Measurements from ENCODE around the gene ETV7.
"Not testable (repeated sequence)": the region's sequence is repeated elsewhere in the genome, so short reads cannot be mapped to it uniquely, and the experiment has no call there.

Gene ETV7

DNA sequence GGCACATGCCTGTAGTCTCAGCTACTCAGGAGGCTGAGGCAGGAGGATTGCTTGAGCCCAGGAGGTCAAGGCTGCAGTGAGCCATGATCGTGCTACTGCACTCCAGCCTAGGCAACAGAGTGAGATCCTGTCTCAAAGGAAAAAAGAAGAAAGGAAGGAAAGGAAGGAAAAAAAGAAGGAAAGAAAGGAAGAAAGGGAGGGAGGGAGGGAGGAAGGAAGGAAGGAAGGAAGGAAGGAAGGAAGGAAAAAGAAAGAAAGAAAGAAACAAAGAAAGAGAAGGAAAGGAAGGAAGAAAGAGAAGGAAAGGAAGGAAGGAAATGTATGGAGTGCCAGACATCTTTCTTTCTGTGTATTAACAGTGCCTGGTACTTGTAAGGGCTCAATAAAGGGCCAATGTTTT is 49.2 kb downstream of the ETV7 start:
- DNase-seq = not testable (repeated sequence)

DNA sequence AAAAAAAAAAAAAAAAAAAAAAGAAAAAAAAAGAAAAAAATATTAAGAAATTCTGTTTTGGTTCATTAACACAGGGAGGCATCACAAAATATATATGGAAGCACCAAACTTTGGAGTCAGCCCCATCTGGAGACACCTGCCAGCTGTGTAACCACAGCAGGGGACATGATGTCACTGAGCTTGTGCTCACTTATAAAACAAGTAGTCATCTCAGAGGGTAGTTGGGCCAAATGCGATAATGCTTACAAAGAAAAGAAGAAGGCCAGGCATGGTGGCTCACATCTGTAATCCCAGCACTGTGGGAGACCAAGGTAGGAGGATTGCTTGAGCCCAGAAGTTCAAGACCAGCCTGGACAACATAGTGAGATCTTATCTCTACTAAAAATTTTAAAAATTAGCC is 49.7 kb downstream of the ETV7 start:
- DNase-seq = no peak

DNA sequence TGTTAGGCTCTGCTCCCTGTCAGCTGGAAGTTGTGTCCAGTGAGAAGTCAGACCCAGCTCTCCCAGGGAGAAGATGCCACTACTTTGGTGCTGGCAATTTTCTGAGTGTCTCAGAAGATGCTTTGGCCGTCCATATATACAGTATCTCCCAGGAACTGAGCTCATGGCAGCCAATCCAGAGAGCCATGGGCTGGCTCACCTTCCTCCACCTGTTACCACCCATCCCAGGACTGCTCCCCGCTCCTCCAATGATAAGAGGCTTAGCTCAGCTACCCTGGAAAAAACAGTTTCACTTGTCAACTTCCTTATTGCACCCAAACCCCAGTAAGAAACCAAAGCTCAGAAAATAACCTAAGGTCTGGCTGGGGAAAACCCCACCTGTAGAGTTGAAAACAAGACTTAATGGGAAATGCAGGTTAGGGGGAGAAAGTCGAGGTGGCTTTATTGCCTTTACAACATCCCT is 50.7 kb downstream of the ETV7 start, which contains the start of gene BNIP5:
Gene BNIP5 (minus strand): TSS at position 110 of the 463 bp plus-strand sequence. CDS start 6,198 bp downstream, outside the sequence.
- no peak for DNase-seq

DNA sequence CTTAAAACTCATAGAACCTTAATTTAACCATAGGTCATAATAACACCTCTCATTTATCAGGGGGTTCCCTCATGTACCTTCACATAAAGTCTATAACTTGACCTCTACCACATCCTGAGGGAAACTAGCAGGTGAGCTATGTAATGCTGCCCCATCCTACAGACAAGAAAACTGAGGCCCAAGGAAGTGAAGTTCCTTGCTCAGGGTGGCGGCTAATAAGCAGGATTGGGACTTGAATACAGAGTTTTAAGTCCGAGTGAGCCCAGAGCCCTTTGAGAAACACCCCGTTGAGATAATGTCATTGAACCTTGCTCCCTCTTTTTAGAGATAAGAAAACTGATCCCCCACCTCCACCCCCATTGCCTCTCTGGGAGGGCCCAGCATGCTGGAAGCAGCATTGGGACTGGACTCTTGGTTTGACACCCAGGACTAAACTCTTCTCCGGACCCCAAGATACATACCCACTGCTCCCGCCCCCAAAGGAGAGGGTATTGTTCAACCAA is 51.2 kb downstream of the ETV7 start:
- no peak for DNase-seq

DNA sequence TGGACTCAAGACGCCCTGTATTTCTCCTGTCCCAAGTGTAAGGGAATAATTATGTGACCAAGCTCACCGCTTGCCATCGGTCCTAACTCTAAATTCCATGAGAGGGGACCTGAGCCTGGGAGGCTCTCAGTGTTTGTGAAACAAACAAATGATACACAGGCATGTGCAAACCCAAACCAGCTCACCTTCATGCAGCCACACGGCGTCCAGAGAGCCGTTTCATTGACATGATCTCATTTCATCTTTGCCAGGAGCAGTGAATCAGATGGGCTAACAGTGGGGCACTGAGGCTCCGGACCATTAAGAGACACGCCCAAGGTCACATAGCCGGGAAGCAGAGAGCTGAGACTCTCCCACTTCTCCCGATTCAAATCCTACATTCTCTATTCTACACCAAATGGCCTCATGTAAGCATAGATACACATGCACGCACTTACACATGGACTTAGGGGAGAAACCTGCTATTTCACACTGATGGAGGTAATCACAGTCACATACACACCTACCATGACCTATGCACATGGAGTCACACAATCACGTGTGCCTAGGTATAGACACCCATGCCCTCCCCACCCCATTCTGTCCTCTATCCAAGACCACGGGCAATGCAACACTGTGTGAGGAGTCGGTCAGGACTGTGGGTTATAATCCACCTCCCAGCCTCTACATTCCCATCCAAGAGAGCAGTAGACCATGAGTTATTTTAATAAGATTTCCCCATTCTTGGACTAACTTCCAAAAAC is 51.8 kb downstream of the ETV7 start:
- DNase-seq = no peak

DNA sequence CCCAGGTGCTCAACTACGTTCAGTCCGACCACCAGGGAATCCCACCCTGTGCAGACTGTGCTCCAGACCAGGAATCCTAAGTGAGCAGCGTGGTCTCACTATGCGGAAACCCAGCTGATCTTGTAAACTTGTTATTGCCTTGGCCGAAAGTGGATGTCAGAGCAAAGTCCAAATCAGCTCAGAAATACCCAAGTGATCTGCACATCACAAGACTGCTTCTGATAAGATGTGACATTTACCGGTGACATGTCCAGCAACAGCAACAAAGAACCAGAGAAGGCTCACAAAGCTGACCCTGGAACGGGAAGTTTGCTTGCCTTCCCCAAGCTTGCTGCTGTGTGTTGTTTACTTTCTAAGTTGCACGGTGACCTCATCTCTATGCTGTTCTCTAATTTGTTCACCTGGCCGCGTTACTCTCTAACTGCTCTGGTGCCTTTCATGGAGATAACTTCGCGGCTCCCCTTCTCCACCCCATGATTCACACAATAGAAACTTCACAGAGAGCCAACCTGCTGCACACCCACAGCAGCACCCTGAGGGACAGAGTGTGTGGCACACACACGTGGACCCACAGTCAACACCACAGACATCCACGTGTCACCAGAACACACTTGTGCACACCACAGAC is 52.5 kb downstream of the ETV7 start:
- DNase-seq = no peak

DNA sequence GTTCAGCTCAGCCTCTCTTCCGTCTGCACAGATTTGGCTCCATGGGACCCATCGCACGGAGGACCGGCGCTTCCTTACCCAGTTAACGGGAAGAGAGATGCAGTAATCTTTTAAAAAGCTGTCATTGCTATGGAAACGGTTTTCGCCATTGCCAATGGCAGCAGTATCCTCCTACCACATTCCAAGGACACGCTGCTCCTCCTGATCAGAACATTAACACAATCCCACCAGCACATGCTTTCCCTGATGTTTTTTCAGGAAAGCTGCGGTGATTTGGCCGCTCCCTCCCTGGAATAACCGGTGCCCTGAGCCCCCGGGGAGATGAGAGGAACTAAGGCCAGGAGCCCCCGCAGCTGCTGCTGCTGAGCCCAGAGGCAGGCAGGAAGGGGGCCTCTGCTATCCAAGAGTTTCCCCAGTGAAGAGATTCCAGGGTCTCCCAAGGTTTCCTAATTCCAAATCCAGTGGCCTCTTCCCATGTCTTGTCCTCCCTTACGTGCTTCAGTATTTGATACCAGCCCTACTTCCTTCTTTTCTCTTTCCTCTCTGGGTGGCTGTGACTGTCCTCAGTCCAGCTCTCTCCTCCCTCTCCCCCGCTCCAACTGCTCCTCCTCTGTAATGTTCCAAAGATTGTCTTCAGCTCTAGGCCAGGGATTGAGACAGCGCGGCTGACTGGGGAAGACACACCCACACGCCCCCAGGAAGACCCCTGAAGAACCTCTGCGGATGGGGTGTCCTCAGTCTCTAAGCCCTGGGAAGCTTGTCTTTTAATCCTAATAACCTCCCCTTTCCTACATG is 53.3 kb downstream of the ETV7 start:
- peak; percentile 21 for DNase-seq

DNA sequence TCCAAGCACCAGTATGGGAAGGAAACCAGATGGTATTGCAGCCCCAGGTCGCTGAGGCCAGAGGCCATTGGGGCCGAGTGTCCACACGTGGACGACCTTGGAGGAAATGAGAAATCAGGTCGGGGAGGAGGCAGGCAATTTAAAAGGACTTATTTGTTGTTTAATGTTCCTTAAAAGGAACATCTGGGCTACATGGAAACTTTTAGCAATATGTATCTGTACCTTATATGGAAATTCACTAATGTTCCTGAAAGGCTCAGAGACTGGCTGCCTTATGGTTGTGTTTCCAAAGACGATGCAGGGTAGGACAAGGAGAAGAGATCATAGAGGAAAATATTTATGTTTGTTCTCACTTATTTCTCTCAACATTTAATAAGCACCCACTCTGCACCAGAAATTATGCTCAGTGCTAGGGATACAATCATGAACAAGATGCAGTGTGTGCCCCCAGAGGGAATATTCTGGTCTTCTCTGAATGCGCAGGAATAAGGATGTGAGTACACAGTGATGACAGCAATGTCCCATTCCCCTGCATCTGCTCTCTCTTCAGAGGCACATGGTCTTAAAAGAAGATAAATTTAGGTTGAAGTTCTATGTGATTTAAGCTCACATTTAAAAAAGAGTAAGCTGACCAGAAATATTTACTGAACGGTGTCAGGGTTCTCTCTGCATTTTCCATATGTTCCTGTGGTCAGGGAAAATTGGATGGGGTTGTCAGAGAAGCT is 54.1 kb downstream of the ETV7 start:
- no peak for DNase-seq

DNA sequence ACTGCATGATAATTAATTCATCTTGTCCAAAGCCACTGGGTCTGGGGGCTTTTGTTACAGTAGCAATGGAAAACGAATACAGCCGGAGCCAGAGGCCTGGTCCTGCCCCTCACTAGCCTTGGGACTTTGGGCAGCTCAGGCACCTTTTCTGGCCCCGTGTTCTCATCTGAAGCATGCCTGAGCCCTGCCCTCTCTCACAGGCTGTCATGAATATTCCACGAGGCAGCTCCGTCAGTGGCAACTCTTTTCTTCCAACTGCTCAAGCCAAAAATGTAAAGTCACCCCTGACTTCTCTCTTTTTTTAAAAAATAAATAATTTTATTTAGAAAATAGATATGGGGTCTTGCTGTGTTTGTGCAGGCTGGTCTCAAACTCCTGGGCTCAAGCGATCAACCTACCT is 56.1 kb downstream of the ETV7 start:
- no peak for DNase-seq

DNA sequence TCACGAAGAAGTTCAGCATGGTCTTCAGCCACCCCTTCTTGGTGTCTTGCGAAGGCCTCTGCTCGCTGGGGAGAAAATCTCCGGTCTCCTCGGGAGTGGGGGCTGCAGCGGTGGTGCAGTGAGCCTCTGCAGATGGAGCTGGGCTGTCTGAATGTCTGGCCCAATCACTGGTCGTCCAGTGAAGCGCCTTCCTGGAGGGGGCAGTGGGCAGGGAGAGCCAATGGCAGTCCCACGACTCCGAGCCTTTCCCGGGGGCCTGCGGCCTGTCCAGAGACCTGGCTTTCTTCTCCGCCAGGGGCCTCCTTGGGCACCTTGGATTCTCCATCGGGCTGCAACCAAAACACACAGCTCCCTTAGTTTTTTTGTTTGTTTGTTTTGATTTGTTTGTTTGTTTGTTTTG is 57.1 kb downstream of the ETV7 start:
- no peak for DNase-seq

DNA sequence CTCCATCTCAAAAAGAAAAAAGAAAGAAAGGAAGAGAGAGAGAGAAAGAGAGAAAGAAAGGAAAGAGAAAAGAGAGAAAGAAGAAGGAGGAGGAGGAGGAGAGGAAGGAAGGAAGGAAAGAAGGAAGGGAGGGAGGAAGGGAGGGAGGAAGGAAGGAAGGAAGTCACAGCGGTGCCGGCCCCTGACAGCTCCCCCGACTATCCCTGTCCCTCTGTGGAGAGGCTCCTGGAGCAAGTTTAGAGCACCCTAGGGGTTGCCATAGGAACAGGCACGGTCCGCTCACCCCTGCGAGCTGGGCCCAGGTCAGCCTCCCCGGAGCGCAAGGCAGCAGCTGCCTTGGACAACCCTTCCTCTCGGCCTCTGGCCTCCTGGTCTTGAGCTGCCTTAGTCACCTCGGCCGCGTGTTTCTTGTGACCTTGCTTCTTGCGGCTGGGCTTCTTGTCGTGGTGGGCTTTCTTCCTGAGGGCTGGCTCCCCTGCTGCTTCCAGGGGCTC is 57.6 kb downstream of the ETV7 start:
- DNase-seq = no peak

DNA sequence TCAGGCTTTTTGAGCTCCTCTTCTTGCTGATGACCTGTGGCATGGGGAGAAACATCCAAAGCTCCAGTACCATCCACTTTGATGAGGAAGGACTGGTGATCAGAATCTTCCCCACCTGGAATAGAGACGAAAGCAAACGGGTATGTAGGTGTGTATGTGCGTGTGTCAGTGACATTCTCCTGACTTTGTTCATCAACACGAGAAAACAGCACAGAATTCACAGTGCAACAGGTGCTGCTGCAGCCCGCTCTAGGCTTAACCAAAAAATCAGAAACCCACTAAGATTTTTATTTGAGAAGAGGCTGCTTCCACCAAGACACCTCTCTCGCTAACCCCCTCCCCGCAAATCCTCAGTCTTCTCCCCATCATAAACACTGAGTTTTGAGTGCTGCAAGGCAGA is 58.9 kb downstream of the ETV7 start:
- no peak for DNase-seq

DNA sequence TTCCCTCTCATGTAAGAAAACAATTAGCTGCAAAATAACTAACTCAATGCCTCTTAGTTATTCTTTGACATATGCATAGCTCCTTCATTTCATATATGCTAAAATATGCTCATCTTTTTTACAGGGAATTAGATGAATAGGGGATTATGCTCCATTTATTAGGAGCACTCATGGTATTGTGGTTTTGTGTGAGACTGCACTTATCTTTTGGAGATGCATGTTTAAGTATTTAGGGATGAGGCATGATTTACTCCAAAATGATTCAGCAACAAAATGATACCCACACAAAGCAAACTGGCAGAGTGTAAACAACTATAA is 59.6 kb downstream of the ETV7 start:
- no peak for DNase-seq

DNA sequence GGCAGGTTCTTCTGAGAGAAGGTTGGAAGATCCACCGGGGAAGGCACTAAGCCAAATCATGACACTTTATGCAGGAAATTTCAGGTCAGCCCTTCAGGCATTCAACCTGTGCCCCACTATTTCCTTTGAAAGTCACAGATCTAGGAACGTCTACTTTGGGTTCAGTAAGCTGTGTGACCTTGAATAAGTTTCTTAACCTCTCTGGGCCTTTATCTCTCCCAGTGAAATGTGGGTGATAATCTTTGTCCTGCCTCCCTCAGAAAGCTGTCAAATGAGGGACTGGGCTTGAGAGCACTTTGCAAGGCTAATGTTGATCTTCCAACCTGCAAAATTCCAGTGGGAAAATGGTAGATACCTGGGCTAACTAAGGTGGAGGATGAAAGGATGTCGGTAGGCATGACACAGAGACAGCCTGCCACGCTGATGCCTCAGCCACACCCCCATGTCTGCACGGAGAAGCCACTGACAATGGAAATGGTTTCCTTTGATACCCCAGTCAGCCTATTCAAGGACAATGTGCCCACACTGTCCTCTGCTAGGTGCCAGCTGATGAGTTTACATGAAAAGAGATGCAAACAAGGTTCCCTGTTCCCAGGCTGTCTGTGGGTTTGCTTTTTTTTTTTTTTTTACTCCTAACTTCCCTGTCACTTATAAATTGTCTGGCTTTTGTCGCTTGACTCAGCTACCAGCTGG is 60.1 kb downstream of the ETV7 start:
- DNase-seq = no peak

DNA sequence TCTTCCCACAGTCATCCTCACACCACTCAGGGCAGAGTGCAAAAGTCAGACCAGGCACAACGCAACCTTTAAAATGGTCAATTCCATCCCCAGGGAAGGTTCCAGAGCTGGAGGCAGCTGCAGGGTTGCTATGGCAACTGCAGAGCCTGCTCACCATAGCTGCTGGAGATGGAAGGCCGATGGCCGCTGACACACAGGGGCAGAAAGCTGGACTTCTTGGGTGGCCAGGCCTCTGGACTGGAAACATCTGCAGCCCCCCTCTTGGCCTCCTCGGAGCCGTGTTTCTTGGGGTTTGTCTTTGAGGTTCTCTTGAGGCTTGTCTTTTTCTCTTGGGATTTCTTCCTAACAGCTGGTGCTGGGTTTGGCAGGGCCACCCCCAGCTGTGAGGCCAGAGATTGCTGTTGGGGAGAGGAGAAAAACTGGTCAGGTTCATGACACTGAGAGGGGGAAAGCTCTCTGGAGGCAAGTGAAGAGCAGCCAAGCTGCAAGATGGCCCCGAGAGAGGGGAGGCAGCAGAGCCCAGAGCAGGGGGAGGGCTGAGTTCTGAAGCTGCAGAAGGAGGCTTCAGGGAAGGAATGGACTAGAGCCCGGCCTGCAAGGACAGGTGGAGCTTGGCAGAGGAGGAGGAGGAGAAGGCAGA is 61.0 kb downstream of the ETV7 start:
- DNase-seq = peak; percentile 10

DNA sequence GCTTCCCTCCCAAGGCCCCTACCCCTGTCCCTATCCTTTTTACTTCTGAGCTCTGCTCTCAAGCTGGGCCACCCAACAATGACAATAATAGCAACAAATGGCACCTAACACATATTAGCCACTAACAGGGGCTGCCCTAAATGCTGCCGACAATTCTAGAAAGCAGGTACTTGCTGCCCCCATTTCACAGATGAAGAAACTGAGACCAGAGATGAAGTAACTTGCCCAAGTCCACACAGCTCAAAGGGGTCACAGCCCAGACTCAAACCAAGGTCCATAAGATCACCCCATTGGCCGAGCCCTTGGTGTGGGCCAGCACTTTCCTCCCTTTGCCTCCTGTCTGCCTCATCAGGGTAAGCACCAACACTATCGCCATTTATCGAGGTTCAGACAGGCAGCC is 62.8 kb downstream of the ETV7 start:
- DNase-seq = no peak

DNA sequence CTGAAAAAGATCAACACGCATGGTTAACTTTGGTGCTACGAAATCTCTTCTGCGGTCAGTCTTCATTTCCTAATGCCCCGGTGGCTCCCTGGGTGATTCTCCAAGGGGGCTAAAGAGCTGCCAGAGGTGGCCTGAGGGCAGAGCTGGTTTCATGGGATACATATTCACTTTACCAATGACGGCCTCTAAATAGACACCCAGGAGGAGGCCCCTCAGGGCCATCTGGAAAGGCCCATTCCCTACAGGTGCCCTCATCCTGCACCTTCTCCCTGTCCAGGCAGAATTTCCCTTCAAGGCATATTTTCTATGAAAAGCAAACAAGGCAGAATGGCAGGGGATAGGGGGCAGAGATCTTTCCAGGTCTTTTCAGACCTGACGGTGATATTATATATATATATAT is 63.3 kb downstream of the ETV7 start:
- DNase-seq = no peak

DNA sequence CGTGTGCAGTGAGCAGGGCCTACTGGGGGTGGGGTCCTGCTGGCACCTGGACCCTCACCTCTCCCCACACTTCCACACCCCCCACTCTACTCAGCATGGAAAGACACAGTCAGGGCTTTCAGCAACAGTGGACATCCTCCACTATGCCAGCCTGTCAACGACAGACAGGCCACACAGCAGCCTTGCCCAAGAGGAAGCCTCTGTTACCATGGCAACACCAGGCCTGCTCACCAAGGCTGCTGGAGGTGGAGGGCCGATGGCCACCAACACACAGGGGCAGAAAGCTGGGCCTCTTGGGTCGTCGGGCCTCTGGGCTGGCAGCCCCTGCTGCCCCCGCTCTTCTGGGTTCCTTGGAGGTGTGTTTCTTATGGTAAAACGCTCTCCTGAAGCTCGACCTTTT is 64.4 kb downstream of the ETV7 start:
- peak; percentile 10 for DNase-seq

DNA sequence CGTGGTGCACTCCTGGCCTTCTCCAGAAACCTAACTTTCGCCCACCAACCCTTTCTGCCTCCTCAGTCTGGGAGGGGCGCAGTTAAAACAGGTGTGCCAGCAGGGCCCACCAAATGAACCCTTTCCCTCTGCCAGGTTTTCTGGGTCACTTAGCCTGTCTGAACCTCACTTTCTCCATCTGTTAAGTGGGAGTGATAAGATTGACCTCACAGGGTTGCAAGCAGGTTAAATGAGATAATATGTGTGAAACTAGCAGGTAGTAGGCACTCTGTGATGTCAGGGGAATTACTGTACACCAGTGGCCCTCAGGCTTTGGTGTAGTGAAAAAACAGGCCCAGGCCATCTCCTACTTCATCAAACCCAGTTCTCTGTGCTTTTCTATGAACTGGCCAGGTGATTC is 64.9 kb downstream of the ETV7 start:
- DNase-seq = no peak

DNA sequence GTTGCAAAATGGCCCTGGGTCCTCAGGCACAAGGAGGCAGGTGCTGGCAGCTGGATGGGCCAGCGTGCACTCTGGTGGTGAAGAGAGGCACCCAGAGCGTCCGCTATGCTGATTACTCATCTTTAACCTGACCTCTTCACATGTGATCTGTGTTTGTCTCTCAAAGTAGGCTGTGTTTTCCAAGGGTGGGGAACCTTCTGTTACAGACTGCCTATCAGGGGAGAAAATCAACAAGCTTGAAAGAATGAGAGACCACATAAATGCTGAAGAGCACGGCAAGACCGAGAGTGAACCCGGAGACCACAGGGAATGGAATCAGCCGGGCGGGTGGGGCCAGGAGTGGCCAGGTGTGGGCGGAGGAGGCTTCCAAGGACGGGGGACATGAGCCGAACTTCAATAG is 67.0 kb downstream of the ETV7 start:
- DNase-seq = no peak

DNA sequence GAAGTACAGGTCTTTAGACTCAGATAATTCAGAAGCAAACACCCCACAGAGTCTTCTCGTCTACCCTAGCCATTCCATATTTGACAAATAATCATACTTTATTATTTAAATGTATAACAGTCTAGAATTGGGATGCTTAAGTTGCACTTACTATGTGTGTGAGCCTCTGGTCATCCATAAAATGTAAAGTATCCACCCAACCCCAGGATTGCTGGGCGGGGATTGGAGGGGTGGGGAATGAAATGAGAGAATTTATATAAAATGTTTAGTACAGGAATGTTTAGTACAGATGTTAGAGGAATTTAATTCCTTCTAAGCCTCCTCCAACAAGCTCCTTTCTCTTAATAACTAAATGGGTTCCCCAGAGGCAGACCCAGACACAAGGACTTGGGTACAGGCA is 67.6 kb downstream of the ETV7 start:
- DNase-seq = no peak

DNA sequence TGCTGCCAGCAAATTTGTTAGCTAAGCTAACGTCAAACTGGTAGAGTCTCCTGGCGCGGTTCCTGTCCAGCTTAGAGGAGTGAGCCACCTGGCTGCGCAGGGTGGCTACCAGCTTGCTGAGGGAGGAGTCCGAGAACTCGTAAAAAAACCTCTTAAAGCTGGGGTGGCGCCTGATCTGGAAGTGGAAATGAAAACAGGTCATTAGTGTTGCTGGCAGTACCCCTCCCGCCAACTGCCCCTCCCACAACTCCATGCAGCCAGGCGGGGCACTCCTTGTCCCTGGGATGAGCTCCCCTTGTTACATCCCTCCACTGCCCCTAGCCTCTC is 68.1 kb downstream of the ETV7 start:
- no peak for DNase-seq
